NCI-H1105 (cell line): ENCODE measurements around the gene SLC37A4.
A peak's percentile ranks its signal among the peaks of the same experiment; 100 is the strongest.
"Not testable (repeated sequence)": the region's sequence is repeated elsewhere in the genome, so short reads cannot be mapped to it uniquely, and the experiment has no call there.

ENCODE experiments used
- DNase-seq: peaks from one replicate; lab custom pipeline; 2025; lab: John Stamatoyannopoulos, UW

SLC37A4 gene

DNA sequence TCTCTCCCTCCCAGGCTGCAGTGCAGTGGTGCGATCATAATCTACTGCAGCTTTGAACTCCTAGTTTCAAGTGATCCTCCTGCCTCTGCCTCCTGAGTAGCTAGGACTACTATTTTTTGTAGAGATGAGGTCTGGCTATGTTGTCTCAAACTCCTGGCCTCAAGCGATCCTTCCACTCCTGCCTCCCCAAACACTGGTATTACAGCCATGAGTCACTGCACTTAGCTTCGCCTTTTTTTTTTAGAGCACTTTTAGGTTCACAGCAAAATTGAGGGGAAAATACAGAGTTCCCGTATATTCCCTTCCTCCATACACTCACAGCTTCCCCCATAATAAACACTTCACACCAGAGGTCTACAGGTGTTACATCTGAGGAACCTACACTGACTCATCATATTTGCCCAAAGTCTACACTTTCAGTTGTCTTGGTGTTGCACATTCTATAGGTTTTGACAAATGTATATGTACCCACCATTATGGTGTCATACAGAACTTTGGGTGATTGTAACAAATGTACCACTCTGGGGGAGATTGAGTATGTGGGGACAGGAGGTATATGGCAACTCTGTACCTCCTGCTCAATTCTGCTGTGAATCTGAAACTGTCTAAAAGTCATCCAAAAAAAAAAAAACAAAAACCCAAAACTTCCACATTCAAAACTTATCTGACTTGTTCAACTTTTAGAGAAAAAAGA lies 11.3 kb upstream of the SLC37A4 start:
- no peak for DNase-seq

DNA sequence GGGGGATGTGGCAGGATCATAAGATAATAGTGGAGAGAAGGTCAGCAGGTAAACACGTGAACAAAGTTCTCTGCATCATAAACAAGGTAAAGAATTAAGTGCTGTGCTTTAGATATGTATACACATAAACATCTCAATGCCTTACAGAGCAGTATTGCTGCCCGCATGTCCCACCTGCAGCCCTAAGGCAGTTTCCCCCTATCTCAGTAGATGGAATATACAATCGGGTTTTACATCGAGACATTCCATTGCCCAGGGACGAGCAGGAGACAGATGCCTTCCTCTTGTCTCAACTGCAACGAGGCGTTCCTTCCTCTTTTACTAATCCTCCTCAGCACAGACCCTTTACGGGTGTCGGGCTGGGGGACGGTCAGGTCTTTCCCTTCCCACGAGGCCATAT lies 8.8 kb upstream of the SLC37A4 start:
- not testable (repeated sequence) for DNase-seq

DNA sequence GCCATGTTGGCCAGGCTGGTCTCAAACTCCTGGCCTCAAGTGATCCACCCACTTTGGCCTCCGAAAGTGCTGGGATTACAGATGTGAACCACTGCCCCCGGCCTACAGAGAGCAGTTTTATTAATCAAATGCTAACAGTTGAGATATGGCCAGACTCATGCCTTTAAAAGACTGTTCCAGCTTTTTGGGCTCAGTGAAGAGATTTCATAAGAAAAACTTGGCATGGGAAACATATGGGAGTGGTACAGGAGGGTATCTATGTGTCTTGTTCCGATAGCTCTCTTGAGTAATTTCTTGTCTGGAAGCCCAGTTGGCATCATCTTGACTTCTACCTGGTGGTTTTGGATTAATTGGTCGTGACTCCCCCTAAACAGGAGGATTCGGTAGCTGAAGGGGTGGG lies 8.2 kb upstream of the SLC37A4 start:
- DNase-seq, result no peak

DNA sequence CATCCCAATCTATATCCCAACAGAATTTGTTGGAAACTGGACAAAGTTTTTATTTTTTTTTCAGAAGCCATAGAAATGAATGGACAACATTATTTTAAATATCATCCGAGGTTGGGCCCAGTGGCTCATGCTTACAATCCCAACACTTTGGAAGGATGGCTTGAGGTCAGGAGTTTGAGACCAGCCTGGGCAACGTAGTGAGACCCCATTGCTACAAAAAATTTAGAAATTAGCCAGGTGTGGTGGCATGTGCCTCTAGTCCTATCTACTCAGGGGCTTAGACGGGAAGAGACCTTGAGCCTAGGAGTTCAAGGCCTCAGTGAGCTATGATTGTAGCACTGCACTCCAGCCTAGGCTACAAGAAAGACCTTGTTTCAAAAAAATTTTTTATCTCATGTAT lies 4.1 kb upstream of the SLC37A4 start:
- DNase-seq, result no peak

DNA sequence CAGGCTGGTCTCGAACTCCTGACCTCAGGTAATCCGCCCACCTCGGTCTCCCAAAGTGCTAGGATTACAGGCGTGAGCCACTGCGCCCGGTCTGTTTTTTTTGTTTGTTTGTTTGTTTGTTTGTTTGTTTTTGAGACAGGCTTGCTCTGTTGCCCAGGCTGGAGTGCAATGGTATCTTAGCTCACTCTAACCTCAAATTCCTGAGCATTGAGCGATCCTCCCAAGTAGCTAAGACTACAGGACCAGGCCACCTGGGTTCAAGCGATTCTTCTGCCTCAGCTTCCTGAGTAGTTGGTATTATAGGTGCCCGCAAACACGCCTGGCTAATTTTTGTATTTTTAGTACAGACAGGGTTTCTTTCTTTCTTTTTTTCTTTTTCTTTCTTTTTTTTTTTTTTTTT lies 2.7 kb upstream of the SLC37A4 start:
- not testable (repeated sequence) for DNase-seq

DNA sequence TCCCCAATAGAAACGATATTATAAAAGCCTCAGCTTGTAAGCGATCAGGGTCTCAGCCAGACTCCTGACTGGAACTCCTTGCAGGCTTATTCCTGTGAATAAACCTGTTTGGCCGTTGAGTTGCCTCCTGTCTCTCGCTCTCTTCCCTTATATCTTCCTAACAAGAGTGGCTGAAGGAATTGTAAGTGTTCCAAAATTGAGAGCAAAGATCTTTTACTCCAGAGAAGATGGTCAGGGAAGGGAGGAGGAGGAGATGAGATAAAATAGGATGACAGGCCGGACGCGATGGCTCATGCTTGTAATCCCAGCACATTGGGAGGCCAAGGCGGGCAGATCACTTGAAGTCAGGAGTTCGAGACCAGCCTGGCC lies 1.2 kb upstream of the SLC37A4 start:
- no peak for DNase-seq

DNA sequence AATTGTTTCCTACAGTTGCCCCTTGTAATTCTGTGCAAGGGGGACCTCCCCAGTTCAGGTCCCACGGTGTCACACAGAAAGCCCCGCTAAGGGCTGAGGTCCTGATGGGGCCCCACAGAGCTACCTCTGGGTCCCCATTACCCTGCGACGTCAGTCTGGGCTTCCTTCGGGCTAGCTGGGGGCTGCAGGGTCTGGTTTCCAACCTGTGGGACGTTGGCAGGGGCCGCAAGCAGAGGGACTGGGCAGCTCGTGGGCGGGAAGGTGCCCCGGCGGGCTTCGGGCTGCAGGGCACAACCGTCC lies 698 bp downstream of the SLC37A4 start:
- no peak for DNase-seq

DNA sequence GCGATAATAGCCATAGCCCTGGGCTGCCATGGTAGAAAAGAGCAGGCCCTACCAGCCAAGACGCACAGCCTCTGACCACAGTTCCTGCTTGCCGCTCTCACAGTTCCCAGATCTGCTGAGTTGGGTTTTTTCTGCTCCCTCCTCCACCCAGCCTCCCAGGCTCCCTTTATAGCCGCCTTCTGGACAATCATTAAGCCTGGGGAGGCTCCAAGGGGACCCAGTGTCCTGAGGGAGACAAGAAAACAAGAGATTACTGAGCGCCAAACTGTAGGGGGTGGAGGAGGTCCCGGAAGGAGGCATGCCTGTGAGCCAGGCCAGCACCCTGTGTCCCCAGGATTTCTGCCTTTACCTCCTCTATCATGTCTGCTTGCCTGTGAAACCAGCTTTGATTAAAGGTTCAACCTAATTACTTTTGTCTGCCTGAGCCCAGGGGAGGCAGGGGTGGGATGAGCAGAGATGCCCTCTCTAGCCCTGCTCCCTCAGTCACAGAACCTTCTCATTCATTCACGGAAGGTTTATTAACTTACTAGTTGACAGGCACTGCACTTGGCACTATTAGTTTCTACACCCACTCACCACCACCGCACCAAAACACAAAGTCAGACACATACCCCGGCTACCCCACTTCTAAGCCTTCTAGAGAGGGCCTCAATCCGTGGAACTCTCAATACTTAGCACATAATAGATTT lies 1.2 kb downstream of the SLC37A4 start:
- DNase-seq, result no peak

DNA sequence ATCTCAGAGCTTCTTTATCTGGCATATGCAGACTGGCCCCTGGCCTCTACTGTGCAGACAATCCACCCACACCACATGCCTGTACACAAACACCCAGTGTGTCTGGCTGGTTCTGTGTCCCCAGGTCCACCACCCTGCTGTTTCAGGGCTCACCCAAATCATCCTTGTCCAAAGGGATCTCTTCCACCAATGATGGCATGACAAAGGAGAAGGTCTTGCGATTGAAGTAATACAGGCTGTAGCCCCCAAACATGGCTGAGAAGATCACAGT lies 1.7 kb downstream of the SLC37A4 start:
- no peak for DNase-seq

DNA sequence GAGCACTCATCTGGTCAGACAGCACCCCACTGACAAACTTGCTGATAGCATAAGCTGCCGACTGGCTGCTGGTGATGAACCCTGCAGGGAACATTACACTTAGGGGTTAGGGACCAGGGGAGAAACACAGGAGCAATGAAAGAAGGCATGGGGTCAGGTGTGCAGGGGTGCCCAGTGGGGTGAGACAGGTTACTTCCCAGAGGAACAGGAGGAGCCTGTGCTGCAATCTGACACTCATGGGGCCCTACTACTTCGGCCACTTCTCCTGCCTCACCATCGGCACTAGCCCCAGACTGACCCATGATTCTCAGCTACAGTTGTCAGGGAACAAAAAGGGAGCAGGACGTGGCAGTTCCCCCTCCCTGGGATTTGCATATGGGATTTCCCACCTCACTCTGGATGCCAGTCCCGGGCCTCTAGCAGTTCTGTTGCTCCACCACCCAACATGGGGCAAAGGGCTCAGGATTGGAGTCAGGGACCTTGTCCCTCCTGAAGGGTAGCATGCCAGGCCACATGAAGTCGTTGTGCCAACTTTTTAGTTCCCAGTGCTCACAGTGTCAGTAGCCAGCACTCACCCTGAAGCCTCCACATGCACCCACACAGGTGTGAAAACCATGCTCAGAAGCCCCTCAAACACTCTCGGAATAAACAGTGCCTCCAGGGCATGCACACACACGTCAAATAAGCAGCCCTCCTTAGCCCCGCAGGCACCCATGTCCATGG lies 2.2 kb downstream of the SLC37A4 start:
- DNase-seq, result no peak

DNA sequence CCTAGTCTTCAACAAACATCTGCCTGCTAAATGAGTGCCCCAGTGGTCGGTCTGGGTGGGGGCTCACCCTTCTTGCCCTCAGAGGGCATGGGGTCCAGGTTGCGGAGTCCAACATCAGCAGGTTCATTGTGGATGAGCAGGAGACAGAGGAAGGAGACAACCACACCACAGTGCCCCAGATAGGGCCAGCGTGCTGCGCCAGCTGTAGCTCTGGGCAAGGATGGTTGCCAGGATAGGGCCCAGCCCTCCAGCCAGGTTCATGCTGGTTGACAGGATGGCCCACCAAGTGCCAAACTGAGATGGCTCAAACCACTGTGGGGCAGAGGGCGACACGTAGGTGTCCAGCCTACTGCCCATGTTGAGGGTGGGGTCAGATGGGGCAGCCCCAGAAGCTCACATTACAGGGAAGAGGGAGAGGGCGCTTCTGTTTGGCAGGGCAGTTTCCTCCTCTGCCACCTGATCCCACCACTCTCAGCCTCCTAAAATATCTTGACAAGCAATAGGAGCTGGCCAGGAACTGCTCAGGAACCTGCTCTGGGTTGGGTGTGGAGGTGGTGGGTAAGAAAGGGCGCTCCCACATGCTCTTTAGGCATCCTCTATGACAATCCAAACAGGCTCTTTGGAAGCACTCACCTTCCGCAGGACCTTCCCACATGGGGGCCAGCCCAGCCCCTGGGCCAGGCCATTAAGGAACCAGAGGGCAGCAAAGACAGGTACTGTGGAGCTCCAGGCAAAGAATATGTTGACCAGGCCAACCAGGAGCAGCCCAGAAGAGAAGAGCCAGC lies 2.9 kb downstream of the SLC37A4 start:
- no peak for DNase-seq

DNA sequence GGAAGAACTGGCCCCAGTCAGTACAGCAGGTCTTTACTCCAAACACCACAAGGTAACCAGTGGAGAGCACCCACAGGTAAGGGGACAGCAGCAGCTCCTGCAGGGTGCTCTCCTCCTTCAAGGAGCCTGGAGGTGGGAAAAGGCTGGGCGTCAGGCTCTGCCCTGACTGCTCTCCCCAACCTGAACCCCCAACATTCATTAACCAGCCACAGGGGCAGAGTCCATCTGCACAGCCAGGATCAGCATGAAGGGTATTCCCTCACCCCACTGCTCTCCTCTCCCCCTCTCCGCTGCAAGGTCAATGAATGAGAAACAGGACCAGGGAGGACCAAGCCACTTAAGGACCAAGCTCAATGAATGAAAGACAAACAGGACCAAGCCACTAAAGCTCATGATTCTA lies 3.7 kb downstream of the SLC37A4 start:
- DNase-seq, result no peak

DNA sequence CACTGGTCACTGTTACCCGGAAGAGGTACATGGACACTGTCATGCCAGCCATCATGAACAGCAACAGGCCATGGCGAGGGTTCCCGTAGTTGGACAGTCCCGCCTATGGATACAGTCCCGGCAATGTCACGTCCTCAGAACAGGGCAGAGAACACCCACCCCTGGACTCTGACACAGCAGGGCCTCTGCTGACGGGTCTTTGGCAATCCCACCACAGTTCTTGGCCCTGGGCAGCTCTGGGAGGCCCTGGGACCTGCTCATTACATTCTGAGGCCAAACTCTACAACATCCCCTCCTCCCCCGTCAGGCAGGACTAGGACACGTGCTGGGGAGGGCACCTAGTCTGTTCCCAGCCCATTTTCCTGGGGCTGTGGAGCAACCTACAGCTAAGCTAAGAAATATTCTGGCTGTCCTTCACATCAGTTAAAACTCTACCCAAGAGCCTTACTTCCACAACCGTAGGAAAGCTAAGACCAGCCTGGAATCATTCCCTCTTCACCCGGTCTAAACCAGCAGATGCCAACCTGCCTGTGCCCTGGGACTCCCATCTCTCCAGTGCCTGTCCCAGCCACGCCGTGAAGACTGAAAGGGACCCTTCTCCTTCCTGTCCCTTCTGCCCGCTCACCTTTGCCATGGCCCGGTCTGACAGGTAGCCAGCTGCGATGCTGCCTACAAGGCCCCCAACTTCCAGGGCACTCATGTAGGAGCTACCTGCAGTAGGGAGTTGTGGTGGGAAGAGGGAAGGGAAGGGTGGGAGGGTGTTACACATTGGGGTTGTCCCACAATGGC lies 4.5 kb downstream of the SLC37A4 start:
- no peak for DNase-seq

DNA sequence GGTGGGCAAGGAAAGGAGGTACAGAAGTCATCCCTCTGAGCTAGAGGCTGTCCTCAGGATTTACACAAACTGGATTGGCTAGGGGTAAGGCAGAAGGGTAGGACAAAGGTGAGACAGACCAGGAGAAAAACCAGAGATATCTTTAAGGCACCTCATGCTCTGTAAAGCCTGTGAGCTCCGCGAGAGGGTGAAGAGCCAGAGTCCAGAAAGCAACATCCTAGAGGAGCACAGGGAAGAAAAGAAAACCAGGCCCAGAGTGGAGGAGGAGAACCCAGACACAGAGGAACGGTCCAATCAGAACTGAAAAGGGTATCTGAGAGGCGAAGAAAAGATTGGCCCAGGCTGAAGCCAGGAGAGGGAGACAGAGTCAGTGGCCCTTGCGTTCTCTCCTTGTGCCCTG lies 5.1 kb downstream of the SLC37A4 start:
- DNase-seq, result no peak

DNA sequence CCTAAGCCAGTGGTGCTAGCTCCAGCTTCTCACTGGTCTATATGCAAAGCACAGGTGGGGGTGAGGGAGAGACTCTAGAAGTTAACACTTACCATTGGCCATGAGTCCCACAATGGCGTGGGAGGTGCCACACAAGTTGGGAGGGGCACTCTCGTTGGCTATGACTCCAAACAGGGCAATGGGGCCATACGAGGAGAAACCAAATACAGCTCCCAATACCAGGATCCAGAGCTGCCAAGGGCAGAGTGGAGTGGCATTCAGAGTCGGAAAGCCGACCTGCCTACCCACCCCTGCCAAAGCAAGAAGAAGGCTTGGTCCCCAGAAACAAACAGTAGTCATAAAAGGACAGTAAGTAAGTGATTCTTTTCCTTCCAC lies 5.6 kb downstream of the SLC37A4 start:
- no peak for DNase-seq

DNA sequence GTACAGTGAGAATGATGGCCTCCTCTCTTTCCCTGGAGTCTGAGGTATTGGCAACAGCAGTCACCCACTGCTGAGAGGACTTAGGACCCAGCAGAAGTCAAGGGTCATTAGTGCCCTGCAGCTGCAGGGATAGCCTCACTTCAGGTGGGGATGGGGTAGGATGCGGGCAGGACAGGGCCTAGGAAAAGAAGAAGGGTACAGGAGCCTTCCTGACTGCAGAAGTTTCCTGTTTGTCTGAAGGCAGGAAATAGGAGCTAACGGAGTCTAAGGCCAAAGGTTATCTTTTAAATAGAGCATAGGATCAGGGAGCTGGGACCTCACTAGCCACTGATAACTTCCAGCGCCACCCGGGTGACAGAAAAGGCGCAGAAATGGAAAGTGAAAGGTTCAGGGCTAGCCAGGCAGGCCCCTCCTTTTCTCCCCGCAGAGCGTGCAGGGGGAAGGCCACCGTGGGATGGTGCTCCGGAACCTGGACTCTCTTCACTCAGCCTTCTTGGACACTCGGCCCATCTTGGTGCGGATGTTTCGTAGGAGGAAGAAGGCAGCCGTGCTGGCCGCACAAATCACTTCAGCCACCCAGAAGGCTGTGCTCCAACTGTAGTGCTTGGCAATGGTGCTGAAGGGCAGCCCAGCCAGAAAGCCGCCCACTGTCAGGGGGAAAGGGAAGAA lies 6.1 kb downstream of the SLC37A4 start:
- DNase-seq, result no peak

DNA sequence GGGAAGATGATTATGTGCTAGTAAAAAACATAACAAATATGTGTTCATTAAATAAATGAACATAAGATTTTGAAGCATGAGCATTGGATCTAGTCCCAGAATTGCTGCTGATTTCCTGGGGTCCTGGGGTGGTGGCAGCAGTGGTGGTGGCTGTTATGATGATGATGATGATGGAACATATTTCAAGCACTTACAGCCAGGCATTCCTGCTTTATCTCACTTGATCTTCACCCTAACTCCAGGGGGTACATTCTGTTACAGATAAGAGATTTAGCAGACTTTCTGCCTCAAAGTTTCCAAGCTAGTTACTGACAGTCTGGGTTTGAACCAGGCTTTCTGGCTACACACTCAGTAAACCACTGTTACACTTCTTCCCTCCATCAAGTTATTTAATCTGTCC lies 6.9 kb downstream of the SLC37A4 start:
- no peak for DNase-seq

DNA sequence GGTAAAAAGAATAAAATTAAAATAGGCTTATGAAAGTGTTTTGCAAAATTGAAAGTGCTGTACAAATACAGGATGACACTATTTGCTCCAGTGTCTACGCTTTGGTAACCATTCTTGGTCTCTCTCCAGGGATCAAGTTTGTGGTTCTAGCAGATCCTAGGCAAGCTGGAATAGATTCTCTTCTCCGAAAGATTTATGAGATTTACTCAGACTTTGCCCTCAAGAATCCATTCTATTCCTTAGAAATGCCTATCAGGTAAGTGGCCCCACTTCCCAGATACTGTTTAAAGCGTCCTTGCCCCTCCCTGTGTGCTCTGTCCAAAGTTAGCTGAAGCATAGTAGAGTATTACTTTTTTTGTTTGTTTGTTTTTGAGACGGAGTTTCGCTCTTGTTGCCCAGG lies 9.0 kb downstream of the SLC37A4 start:
- DNase-seq, result no peak

DNA sequence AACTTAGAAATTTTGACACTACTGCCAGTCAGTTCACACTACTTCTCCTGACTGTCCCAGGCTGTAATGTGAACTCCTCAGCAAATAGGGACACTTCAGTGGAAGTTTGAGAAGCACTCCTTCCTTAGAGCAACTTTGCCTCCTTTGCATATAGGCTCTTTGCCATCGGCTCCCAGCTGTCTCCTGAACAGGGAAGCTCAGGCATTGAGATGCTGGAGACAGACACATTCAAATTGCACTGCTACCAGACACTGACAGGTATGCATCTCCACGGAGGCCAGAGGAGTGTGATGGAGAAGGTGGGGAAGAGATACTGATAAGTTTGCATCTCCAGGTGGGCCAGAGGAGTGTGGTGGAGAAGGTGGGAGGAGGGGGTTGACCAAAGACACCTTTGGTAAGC lies 10.7 kb downstream of the SLC37A4 start:
- no peak for DNase-seq

DNA sequence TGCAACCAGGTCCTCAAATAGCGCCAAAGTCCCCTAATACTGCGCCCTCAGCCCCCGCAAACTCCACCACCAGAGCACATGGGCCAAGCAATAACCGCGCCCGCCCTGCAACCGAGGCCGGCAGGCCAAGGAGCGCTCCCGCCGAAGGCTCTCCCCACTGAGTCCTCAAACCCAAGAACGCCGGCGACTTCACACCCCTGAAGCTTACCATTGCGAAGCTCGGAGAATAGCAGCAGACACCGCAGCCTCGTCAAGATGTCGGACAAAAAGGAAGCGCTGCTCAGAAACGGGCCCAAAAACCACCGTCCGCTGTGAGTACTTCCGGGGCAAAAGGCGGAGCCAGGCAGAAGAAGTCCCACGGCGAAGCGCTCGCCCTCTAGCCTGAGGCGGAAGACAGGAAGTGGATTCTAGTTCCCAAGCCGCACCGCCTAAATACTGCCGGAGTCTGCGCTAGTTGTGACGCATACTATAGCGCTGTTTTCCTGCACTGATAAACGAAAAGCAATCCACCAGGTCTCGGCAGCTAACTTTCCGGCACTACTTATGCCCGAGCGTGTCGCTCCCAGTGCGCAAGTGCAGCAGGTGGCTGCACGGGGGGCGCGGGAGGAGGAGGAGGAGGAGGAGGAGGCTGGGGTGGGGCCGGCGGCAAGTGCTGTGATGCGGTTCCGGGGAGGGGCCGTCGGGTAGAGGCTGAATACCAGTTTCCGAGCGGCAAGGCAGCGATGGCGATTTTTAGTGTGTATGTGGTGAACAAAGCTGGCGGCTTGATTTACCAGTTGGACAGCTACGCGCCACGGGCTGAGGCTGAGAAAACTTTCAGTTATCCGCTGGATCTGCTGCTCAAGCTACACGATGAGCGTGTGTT lies 12.4 kb downstream of the SLC37A4 start, which contains the start of the genes RPS25 and TRAPPC4:
RPS25 (minus strand) TSS at position 270 of the 865 bp plus-strand sequence; CDS start at position 211, 59 bp downstream.
TRAPPC4 (plus strand) TSS at position 693 of the 865 bp plus-strand sequence; CDS start at position 723, 30 bp downstream.
- peak; percentile 99 for DNase-seq
